Spleen (tissue), 11 donors: ENCODE data around the gene PCDHGA9. TPM values are rescaled to one million over a fixed set of nuclear protein-coding genes. Genes with fewer than 3 reads are reported as not detected.
A peak's percentile ranks its signal among the peaks of the same experiment; 100 is the strongest.

Source experiments
- DNase-seq: peaks from one replicate; pipeline ENCODE4 v3.0.0-alpha.2; 2020
- H3K27ac ChIP-seq, 8 donors: fragments of 200-600 bp; sonication (generic) in 7 of 8; 1 replicate in 4 of 8; 2 replicates in 4 of 8; pipeline versions ENCODE4 v1.5.0 to v1.8.0; 2016 to 2021; ENCODE audit warnings: inconsistent platforms in 4 of 8, mild to moderate bottlenecking in 4 of 8, moderate library complexity in 1 of 8
- H3K27me3 ChIP-seq, 7 donors: fragments of 200-600 bp; sonication (generic) in 6 of 7; replicated peaks in 1 of 7; 1 replicate in 4 of 7; 2 replicates in 3 of 7; pipeline versions ENCODE4 v1.5.0 to v1.8.0; 2016 to 2021; ENCODE audit warnings: inconsistent platforms in 3 of 7, mild to moderate bottlenecking in 1 of 7
- H3K36me3 ChIP-seq, 6 donors: fragments of 200-600 bp; sonication (generic) in 5 of 6; 1 replicate in 4 of 6; 2 replicates in 2 of 6; pipeline versions ENCODE4 v1.5.0 to v1.8.0; 2016 to 2021; ENCODE audit warnings: inconsistent platforms in 2 of 6
- H3K4me1 ChIP-seq, 6 donors: fragments of 200-600 bp; sonication (generic) in 5 of 6; 1 replicate in 3 of 6; 2 replicates in 3 of 6; pipeline versions ENCODE4 v1.5.0 to v1.8.0; 2016 to 2021; ENCODE audit warnings: inconsistent platforms in 3 of 6
- H3K4me3 ChIP-seq, 8 donors: fragments of 200-600 bp; sonication (generic) in 7 of 8; 1 replicate in 4 of 8; 2 replicates in 4 of 8; pipeline versions ENCODE4 v1.5.0 to v1.8.0; 2016 to 2021; ENCODE audit warnings: inconsistent platforms in 4 of 8, mild to moderate bottlenecking in 4 of 8, moderate library complexity in 2 of 8
- H3K9me3 ChIP-seq, 8 donors: fragments of 200-600 bp; sonication (generic) in 7 of 8; 1 replicate in 4 of 8; 2 replicates in 4 of 8; pipeline versions ENCODE4 v1.5.0 to v1.8.0; 2016 to 2021; ENCODE audit warnings: inconsistent platforms in 4 of 8
- POLR2A ChIP-seq, 3 donors: fragments of 450-650 bp; IDR thresholded peaks; one replicate each; pipeline ENCODE4 v1.5.1; 2017; ENCODE audit warnings: antibody characterized with exemption in 3 of 3, mild to moderate bottlenecking in 1 of 3
- POLR2AphosphoS5 ChIP-seq, 3 donors: sonication (generic); formaldehyde crosslinking; IDR thresholded peaks; one replicate each; pipeline ENCODE4 v1.5.1; 2017; ENCODE audit warnings: antibody characterized with exemption in 3 of 3
- WGBS, 5 donors: extraction: QIAGEN DNeasy Blood & Tissue Kit in 3 of 5; methylation state at CpG; one replicate each; pipeline versions ENCODE4 v1.1.5 to v1.1.7; 2013 to 2018; 5-methylcytosine and 5-hydroxymethylcytosine counted together
- intact Hi-C: fragments of 100-400 bp; cut with DNase I; formaldehyde crosslinking; loops from one replicate; pipeline ENCODE4 v1.15.0; 2023; ENCODE audit warnings: low total_unique reads
- polyA plus RNA-seq, 3 donors: library from polyadenylated mRNA; stranded (reverse); fragments of 200-250 nt; gene quantifications; one replicate each; pipeline ENCODE4 v1.2.1, GENCODE V29; 2013
- total RNA-seq, 7 donors: library from RNA; depleted of rRNA in 3 of 7; stranded (reverse); fragments of >200 nt in 3 of 7; fragmentation: NEBNext Ultra II Directional in 4 of 7; extraction: Animal tissue kit (Norgen Biotek cat#: 25700) in 4 of 7; gene quantifications; one replicate each; pipeline versions ENCODE4 v1.1.0 to v1.2.1, GENCODE V29; 2016 to 2021
- TF ChIP-seq, protein P1 (sequence below), 11 experiments: fragments of 200-600 bp in 7 of 11; fragments of 450-650 bp in 4 of 11; sonication (generic) in 4 of 11; IDR thresholded peaks in 8 of 11; conservative IDR thresholded peaks in 3 of 11; 1 replicate in 7 of 11; 2 replicates in 4 of 11; pipeline versions ENCODE4 v1.4.0 to v1.8.0; 2016 to 2021; ENCODE audit warnings: antibody characterized with exemption in 11 of 11, inconsistent platforms in 4 of 11, mild to moderate bottlenecking in 1 of 11
- donor health status: healthy with polysubstance abuse.
- donor health status: DM: no; HTN: no; CAD: no; lungs with moderate emphysema.
- donor health status: DM: no; HTN: no; CAD: no.
- donor health status: Bipolar disorder and iron deficiency.
- donor health status: healthy.
- donor health status: DM: no; HTN: no; CAD: no.
- donor health status: DM: yes; HTN: yes; CAD: no.

PCDHGA9 gene
- total and polyA plus RNA-seq, 10 donors = 0.11 to 9.6 (median 4.3) TPM; not detected in 1

DNA sequence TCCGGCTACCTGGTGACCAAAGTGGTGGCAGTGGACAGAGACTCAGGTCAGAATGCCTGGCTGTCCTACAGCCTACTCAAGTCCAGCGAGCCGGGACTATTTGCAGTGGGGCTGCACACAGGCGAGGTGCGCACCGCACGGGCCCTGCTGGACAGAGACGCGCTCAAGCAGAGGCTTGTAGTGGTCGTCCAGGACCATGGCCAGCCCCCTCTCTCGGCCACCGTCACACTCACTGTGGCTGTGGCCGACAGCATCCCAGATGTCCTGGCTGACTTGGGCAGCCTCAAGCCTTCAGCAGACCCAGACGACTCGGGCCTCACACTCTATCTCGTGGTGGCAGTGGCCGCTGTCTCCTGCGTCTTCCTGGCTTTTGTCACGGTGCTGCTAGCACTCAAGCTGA, 45.6 kb upstream of the PCDHGA9 start:
- intact Hi-C loops = no loop called here

GRCh38 chr5:141359790-141360426, 42.7 kb upstream of the PCDHGA9 start, which contains the start of gene PCDHGB2:
PCDHGB2 (plus strand) TSS chr5:141359994; CDS start chr5:141360136, 142 bp downstream.
- peaks cover 0 to 94% (median 16%) of the 10 kb centered on the region in 7 donors for H3K27me3 ChIP-seq
- WGBS, 5 donors = 15 to 23% (median 18%) methylated on average over 23 to 24 of the region's 24 CpGs
- H3K4me1 ChIP-seq = no peaks in the 10 kb centered on the region
- H3K27ac ChIP-seq = no peak within 1 kb of the TSS
- H3K9me3 ChIP-seq = peaks cover 0 to 100% (median 97%) of the 10 kb centered on the region in 8 donors
- no peak for TF ChIP-seq POLR2A (IDR thresholded peaks at IDR 0.05)
- no peak for TF ChIP-seq POLR2AphosphoS5 (IDR thresholded peaks at IDR 0.05)
- TF ChIP-seq, protein P1, sequence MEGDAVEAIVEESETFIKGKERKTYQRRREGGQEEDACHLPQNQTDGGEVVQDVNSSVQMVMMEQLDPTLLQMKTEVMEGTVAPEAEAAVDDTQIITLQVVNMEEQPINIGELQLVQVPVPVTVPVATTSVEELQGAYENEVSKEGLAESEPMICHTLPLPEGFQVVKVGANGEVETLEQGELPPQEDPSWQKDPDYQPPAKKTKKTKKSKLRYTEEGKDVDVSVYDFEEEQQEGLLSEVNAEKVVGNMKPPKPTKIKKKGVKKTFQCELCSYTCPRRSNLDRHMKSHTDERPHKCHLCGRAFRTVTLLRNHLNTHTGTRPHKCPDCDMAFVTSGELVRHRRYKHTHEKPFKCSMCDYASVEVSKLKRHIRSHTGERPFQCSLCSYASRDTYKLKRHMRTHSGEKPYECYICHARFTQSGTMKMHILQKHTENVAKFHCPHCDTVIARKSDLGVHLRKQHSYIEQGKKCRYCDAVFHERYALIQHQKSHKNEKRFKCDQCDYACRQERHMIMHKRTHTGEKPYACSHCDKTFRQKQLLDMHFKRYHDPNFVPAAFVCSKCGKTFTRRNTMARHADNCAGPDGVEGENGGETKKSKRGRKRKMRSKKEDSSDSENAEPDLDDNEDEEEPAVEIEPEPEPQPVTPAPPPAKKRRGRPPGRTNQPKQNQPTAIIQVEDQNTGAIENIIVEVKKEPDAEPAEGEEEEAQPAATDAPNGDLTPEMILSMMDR (IDR thresholded peaks at IDR 0.05 in 8 of 11, conservative IDR thresholded peaks at IDR 0.05 in 3 of 11) = peak in 5 of 11 experiments; percentile 22 to 38 (median 27)
- H3K4me3 ChIP-seq = peak within 1 kb of the TSS in 5 of 8 donors; percentile 2 to 60 (median 24)
- intact Hi-C loops = no loop called here
- no peak for DNase-seq
- peaks cover 0 to 7% (median 0%) of the 10 kb centered on the region in 6 donors for H3K36me3 ChIP-seq

More for the DNA sequence above, 45.6 kb upstream of the PCDHGA9 start:
- TF ChIP-seq, protein P1 (IDR thresholded peaks at IDR 0.05 in 8 of 11, conservative IDR thresholded peaks at IDR 0.05 in 3 of 11) = no peak
- TF ChIP-seq POLR2AphosphoS5 (IDR thresholded peaks at IDR 0.05) = no peak
- no peak for TF ChIP-seq POLR2A (IDR thresholded peaks at IDR 0.05)
- Histone ChIP-seq H3K9me3 (peaks cover 0 to 100% (median 85%) of the 10 kb centered on the region in 8 donors), H3K4me1 (no peaks in the 10 kb centered on the region), H3K36me3 (no peaks in the 10 kb centered on the region), H3K27me3 (peaks cover 0 to 92% (median 5%) of the 10 kb centered on the region in 7 donors), H3K27ac (no peak overlapping the region), H3K4me3 (no peak overlapping the region)
- 43 to 57% (median 45%) methylated on average over 16 to 19 of the region's 19 CpGs for WGBS, 5 donors
- DNase-seq = no peak

- intact Hi-C loops = no loop called here
- H3K27me3 ChIP-seq = peaks cover 0 to 94% (median 17%) of the 10 kb centered on the region in 7 donors
- no peak overlapping the region for H3K27ac ChIP-seq
- no peaks in the 10 kb centered on the region for H3K4me1 ChIP-seq
- H3K4me3 ChIP-seq = peak overlapping the region in 1 of 8 donors; percentile 60
- H3K9me3 ChIP-seq = peaks cover 0 to 100% (median 97%) of the 10 kb centered on the region in 8 donors
- WGBS, 5 donors = 35 to 55% (median 47%) methylated on average over 15 of the region's 15 CpGs
- no peak for DNase-seq
- peaks cover 0 to 7% (median 0%) of the 10 kb centered on the region in 6 donors for H3K36me3 ChIP-seq
- TF ChIP-seq POLR2AphosphoS5 (IDR thresholded peaks at IDR 0.05) = no peak
Measured at GRCh38 chr5:141360685-141361084, 41.9 kb upstream of the PCDHGA9 start.

DNA sequence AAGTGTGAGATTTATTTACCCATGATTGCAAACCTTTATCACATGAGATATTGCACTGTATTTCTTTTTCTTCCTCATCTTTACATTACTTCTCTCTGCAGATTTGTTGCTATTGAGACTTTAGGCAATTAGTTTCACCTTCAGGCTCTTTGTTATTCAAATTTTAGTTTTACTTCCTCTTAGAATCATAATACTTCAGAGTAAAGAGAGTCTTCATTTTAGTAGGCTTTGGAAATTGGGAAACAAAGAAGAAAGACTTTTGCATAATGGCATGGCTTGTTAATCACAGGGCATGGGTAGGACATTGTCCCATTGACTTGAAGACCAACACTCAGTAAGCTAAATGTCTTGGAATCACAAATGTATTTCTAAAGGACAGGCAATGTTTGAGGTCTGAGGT, 39.9 kb upstream of the PCDHGA9 start:
- Histone ChIP-seq H3K9me3 (peaks cover 0 to 99% (median 98%) of the 10 kb centered on the region in 8 donors), H3K27me3 (peaks cover 0 to 94% (median 30%) of the 10 kb centered on the region in 7 donors), H3K36me3 (peaks cover 0 to 7% (median 0%) of the 10 kb centered on the region in 6 donors), H3K27ac (no peak overlapping the region), H3K4me3 (no peak overlapping the region), H3K4me1 (no peaks in the 10 kb centered on the region)
- intact Hi-C loops = no loop called here
- TF ChIP-seq POLR2AphosphoS5 (IDR thresholded peaks at IDR 0.05) = no peak
- no peak for TF ChIP-seq POLR2A (IDR thresholded peaks at IDR 0.05)
- TF ChIP-seq, protein P1 (IDR thresholded peaks at IDR 0.05 in 8 of 11, conservative IDR thresholded peaks at IDR 0.05 in 3 of 11) = no peak
- DNase-seq = no peak
